Suppressor macrophage treated with lipopolysaccharide for 4 hours (primary cell): Measurements from ENCODE around the gene RAB7A.

Experiments used
- DNase-seq: peaks from one replicate; pipeline ENCODE4 v3.0.0-alpha.2; 2020

The RAB7A gene

GRCh38 chr3:128794067-128794768, 68.2 kb downstream of the RAB7A start:
- DNase-seq, result peak; percentile 82

- peak; percentile 69 for DNase-seq
Measured at GRCh38 chr3:128794770-128795649, 69.0 kb downstream of the RAB7A start.

GRCh38 chr3:128799653-128800052, 73.7 kb downstream of the RAB7A start:
- peak; percentile 63 for DNase-seq

- peak; percentile 41 for DNase-seq
Measured at GRCh38 chr3:128800241-128801187, 74.5 kb downstream of the RAB7A start.

GRCh38 chr3:128801779-128802380, 75.9 kb downstream of the RAB7A start:
- DNase-seq, result peak; percentile 23

- DNase-seq, result no peak
Measured at GRCh38 chr3:128803307-128803706, 77.3 kb downstream of the RAB7A start.

- DNase-seq, result peak; percentile 92
Measured at GRCh38 chr3:128804017-128804810, 78.2 kb downstream of the RAB7A start.

GRCh38 chr3:128804811-128805155, 78.8 kb downstream of the RAB7A start:
- DNase-seq, result no peak

- peak; percentile 92 for DNase-seq
Measured at GRCh38 chr3:128805772-128806171, 79.8 kb downstream of the RAB7A start.

- DNase-seq, result peak; percentile 59
Measured at GRCh38 chr3:128806588-128806987, 80.6 kb downstream of the RAB7A start.

GRCh38 chr3:128807186-128807830, 81.3 kb downstream of the RAB7A start:
- DNase-seq, result no peak

GRCh38 chr3:128808672-128809071, 82.7 kb downstream of the RAB7A start:
- no peak for DNase-seq

GRCh38 chr3:128813097-128813496, 87.1 kb downstream of the RAB7A start:
- peak; percentile 42 for DNase-seq

GRCh38 chr3:128814060-128814459, 88.1 kb downstream of the RAB7A start:
- peak; percentile 56 for DNase-seq

GRCh38 chr3:128814519-128815317, 88.7 kb downstream of the RAB7A start:
- DNase-seq, result peak; percentile 70

GRCh38 chr3:128815318-128816064, 89.5 kb downstream of the RAB7A start:
- DNase-seq, result no peak

GRCh38 chr3:128818186-128818787, 92.3 kb downstream of the RAB7A start:
- DNase-seq, result no peak

GRCh38 chr3:128820252-128820839, 94.4 kb downstream of the RAB7A start:
- no peak for DNase-seq

- DNase-seq, result no peak
Measured at GRCh38 chr3:128823008-128823407, 97.0 kb downstream of the RAB7A start.
